ENCODE results near the gene SMIM3. TPM values are rescaled to one million over a fixed set of nuclear protein-coding genes. Genes with fewer than 3 reads are reported as not detected.

The SMIM3 gene, protein sequence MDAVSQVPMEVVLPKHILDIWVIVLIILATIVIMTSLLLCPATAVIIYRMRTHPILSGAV
- total RNA-seq (2021): 11.6 and 14.5 TPM in 2 replicates
- percentile 66 among the genes with signal in this experiment for Bru-seq, nascent RNA
- percentile 64 among the genes with signal in this experiment for BruChase-seq, experiment 1, labeled RNA remaining after a 2-hour chase
- BruChase-seq, experiment 2, labeled RNA remaining after a 6-hour chase: percentile 54 among the genes with signal in this experiment
- long read RNA-seq, transcript SMIM3-201 (2 exons, 2,332 nt): major isoform, 21 of 22 reads
- long read RNA-seq, partial matches to known transcripts: 0 of 22 reads
- long read RNA-seq, other reads (novel, unspliced or antisense): 1 of 22 reads

- BruUV-seq (replicated peaks): no TSS peak
Measured at GRCh38 chr5:150778517-150779396, at the start of gene SMIM3. SMIM3 (plus strand) TSS chr5:150778757; CDS start chr5:150795441, 16,684 bp downstream.

GRCh38 chr5:150729859-150730258 lies 48.7 kb upstream of the SMIM3 start:
- no peaks in the 10 kb centered on the region for H3K27me3 ChIP-seq (replicated peaks; ENCODE audit: insufficient read depth, low read depth, low read length, poor library complexity)
- H3K4me3 ChIP-seq (ENCODE audit: low read depth, low read length, poor library complexity, severe bottlenecking): no peak overlapping the region
- H3K9me3 ChIP-seq (ENCODE audit: low read depth, low read length, poor library complexity, severe bottlenecking): no peaks in the 10 kb centered on the region
- ChIA-PET POLR2A (ENCODE audit: low non-redundant PET) (no interaction called here), CTCF (no interaction called here)
- TF ChIP-seq, protein P1, sequence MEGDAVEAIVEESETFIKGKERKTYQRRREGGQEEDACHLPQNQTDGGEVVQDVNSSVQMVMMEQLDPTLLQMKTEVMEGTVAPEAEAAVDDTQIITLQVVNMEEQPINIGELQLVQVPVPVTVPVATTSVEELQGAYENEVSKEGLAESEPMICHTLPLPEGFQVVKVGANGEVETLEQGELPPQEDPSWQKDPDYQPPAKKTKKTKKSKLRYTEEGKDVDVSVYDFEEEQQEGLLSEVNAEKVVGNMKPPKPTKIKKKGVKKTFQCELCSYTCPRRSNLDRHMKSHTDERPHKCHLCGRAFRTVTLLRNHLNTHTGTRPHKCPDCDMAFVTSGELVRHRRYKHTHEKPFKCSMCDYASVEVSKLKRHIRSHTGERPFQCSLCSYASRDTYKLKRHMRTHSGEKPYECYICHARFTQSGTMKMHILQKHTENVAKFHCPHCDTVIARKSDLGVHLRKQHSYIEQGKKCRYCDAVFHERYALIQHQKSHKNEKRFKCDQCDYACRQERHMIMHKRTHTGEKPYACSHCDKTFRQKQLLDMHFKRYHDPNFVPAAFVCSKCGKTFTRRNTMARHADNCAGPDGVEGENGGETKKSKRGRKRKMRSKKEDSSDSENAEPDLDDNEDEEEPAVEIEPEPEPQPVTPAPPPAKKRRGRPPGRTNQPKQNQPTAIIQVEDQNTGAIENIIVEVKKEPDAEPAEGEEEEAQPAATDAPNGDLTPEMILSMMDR (conservative IDR thresholded peaks at IDR 0.05; ENCODE audit: low read depth, low read length): no peak
- TF ChIP-seq EZH2 (IDR thresholded peaks at IDR 0.05; ENCODE audit: borderline replicate concordance, low read depth, low read length, poor library complexity, severe bottlenecking): no peak
- no peaks in the 10 kb centered on the region for H3K4me1 ChIP-seq (ENCODE audit: insufficient read depth, low read length, poor library complexity, severe bottlenecking)
- intact Hi-C loops (cut with micrococcal nuclease; ENCODE audit: unreplicated experiment): no loop called here
- H3K36me3 ChIP-seq (ENCODE audit: insufficient read depth, low read length, poor library complexity, severe bottlenecking): peaks cover 73% of the 10 kb centered on the region
- no TSS peak for BruUV-seq (replicated peaks)
- DNase-seq (ENCODE audit: low spot score): no peak
- no peak overlapping the region for H3K27ac ChIP-seq (ENCODE audit: low read depth, low read length, poor library complexity, severe bottlenecking)

More at GRCh38 chr5:150778517-150779396, at the start of gene SMIM3:
- Histone ChIP-seq H3K9me3 (ENCODE audit: low read depth, low read length, poor library complexity, severe bottlenecking) (no peaks in the 10 kb centered on the region), H3K4me1 (ENCODE audit: insufficient read depth, low read length, poor library complexity, severe bottlenecking) (peaks cover 52% of the 10 kb centered on the region), H3K27ac (ENCODE audit: low read depth, low read length, poor library complexity, severe bottlenecking) (peak within 1 kb of the TSS; percentile 61), H3K4me3 (ENCODE audit: low read depth, low read length, poor library complexity, severe bottlenecking) (peak within 1 kb of the TSS; percentile 68), H3K27me3 (replicated peaks; ENCODE audit: insufficient read depth, low read depth, low read length, poor library complexity) (no peaks in the 10 kb centered on the region), H3K36me3 (ENCODE audit: insufficient read depth, low read length, poor library complexity, severe bottlenecking) (no peaks in the 10 kb centered on the region)
- intact Hi-C loops (cut with micrococcal nuclease; ENCODE audit: unreplicated experiment): no loop called here
- CTCF ChIA-PET: interaction anchor here (0.8 to 0.9 kb wide), 2 partner anchors 22 to 68 kb away, joined by 3 read pairs; no protein-coding TSS in a partner anchor
- TF ChIP-seq EZH2 (IDR thresholded peaks at IDR 0.05; ENCODE audit: borderline replicate concordance, low read depth, low read length, poor library complexity, severe bottlenecking): no peak
- TF ChIP-seq, protein P1 (conservative IDR thresholded peaks at IDR 0.05; ENCODE audit: low read depth, low read length): peak; percentile 48
- peak; percentile 80 for DNase-seq (ENCODE audit: low spot score)
- POLR2A ChIA-PET (ENCODE audit: low non-redundant PET): interaction anchor here (0.5 to 1.2 kb wide), 2 partner anchors 17 to 21 kb away, joined by 3 to 5 read pairs; no protein-coding TSS in a partner anchor

- no peak overlapping the region for H3K4me3 ChIP-seq (ENCODE audit: low read depth, low read length, poor library complexity, severe bottlenecking)
- intact Hi-C loops (cut with micrococcal nuclease; ENCODE audit: unreplicated experiment): no loop called here
- H3K9me3 ChIP-seq (ENCODE audit: low read depth, low read length, poor library complexity, severe bottlenecking): no peaks in the 10 kb centered on the region
- CTCF ChIA-PET: no interaction called here
- no TSS peak for BruUV-seq (replicated peaks)
- POLR2A ChIA-PET (ENCODE audit: low non-redundant PET): no interaction called here
- TF ChIP-seq, protein P1 (conservative IDR thresholded peaks at IDR 0.05; ENCODE audit: low read depth, low read length): no peak
- no peak for TF ChIP-seq EZH2 (IDR thresholded peaks at IDR 0.05; ENCODE audit: borderline replicate concordance, low read depth, low read length, poor library complexity, severe bottlenecking)
- H3K27me3 ChIP-seq (replicated peaks; ENCODE audit: insufficient read depth, low read depth, low read length, poor library complexity): no peaks in the 10 kb centered on the region
- H3K4me1 ChIP-seq (ENCODE audit: insufficient read depth, low read length, poor library complexity, severe bottlenecking): no peaks in the 10 kb centered on the region
- DNase-seq (ENCODE audit: low spot score): no peak
- peaks cover 59% of the 10 kb centered on the region for H3K36me3 ChIP-seq (ENCODE audit: insufficient read depth, low read length, poor library complexity, severe bottlenecking)
- no peak overlapping the region for H3K27ac ChIP-seq (ENCODE audit: low read depth, low read length, poor library complexity, severe bottlenecking)
Measured at GRCh38 chr5:150731669-150732242, 46.8 kb upstream of the SMIM3 start.
